WTC11 (cell line): Measurements from ENCODE around the gene GRAMD1C. TPM values are rescaled to one million over a fixed set of nuclear protein-coding genes. Genes with fewer than 3 reads are reported as not detected.

Experiments used
- ATAC-seq: fragments of 200-7000 bp; cut with Tn5 transposase; 2 replicates; pipeline ENCODE4 v1.10.0; 2021; ENCODE audit warnings: mild to moderate bottlenecking, moderate library complexity
- CTCF ChIA-PET: fragments of 300-600 bp; sonication (Branson Sonifier 250); formaldehyde crosslinking; loops from one replicate; lab custom pipeline; 2021; ENCODE audit warnings: antibody characterized with exemption; lab: Charles Lee
- POLR2A ChIA-PET: fragments of 350-600 bp; sonication (Branson Sonifier 250); formaldehyde crosslinking; loops from one replicate; lab custom pipeline; 2021; ENCODE audit warnings: antibody characterized with exemption; lab: Charles Lee
- DNase-seq: peaks from one replicate; pipeline ENCODE4 v3.0.0; 2021; ENCODE audit warnings: low spot score
- H3K27ac Mint-ChIP-seq: 2 replicates; pipeline ENCODE4 v1.8.0; 2021; ENCODE audit warnings: mixed read lengths
- H3K27me3 Mint-ChIP-seq: 2 replicates; pipeline ENCODE4 v1.8.0; 2021; ENCODE audit warnings: low read depth, mild to moderate bottlenecking, moderate library complexity, mixed read lengths
- H3K36me3 Mint-ChIP-seq: 2 replicates; pipeline ENCODE4 v1.8.0; 2021; ENCODE audit warnings: mixed read lengths
- H3K4me1 Mint-ChIP-seq: 2 replicates; pipeline ENCODE4 v1.8.0; 2022; ENCODE audit warnings: mixed read lengths
- H3K4me3 Mint-ChIP-seq: 2 replicates; pipeline ENCODE4 v1.8.0; 2021; ENCODE audit warnings: mild to moderate bottlenecking, moderate library complexity, mixed read lengths
- H3K9me3 Mint-ChIP-seq: 2 replicates; pipeline ENCODE4 v1.8.0; 2021; ENCODE audit warnings: mixed read lengths
- E2F1 ChIP-seq: sonication (generic); formaldehyde crosslinking; IDR thresholded peaks from 2 replicates; pipeline ENCODE4 v1.8.0; 2022; ENCODE audit warnings: mild to moderate bottlenecking, missing genetic modification reagents
- ELF4 ChIP-seq: sonication (generic); formaldehyde crosslinking; IDR thresholded peaks from 2 replicates; pipeline ENCODE4 v1.8.1; 2022; ENCODE audit warnings: low read depth, mild to moderate bottlenecking, moderate library complexity, missing genetic modification reagents
- EMX1 ChIP-seq: fragments of 250-450 bp; sonication (Bioruptor Pico); IDR thresholded peaks from 2 replicates; pipeline ENCODE4 v1.8.0; 2021; ENCODE audit warnings: mild to moderate bottlenecking
- FOXP4 ChIP-seq: sonication (generic); formaldehyde crosslinking; IDR thresholded peaks from 2 replicates; pipeline ENCODE4 v1.8.0; 2022; ENCODE audit warnings: mild to moderate bottlenecking, missing genetic modification reagents
- JUN ChIP-seq: sonication (generic); formaldehyde crosslinking; IDR thresholded peaks from 2 replicates; pipeline ENCODE4 v1.8.0; 2023; ENCODE audit warnings: mild to moderate bottlenecking, missing genetic modification reagents
- KAT7 ChIP-seq: sonication (generic); formaldehyde crosslinking; IDR thresholded peaks from 2 replicates; pipeline ENCODE4 v1.8.1; 2023; ENCODE audit warnings: missing genetic modification reagents, mild to moderate bottlenecking, borderline replicate concordance
- MAX ChIP-seq: sonication (generic); formaldehyde crosslinking; IDR thresholded peaks from 2 replicates; pipeline ENCODE4 v1.8.0; 2022; ENCODE audit warnings: mild to moderate bottlenecking, missing genetic modification reagents
- NFE2L1 ChIP-seq: sonication (generic); formaldehyde crosslinking; IDR thresholded peaks from 2 replicates; pipeline ENCODE4 v1.8.1; 2023; ENCODE audit warnings: missing genetic modification reagents
- NFYB ChIP-seq: sonication (generic); formaldehyde crosslinking; conservative IDR thresholded peaks from 2 replicates; pipeline ENCODE4 v1.8.0; 2022; ENCODE audit warnings: low read depth, missing genetic modification reagents
- PREB ChIP-seq: sonication (generic); formaldehyde crosslinking; IDR thresholded peaks from 2 replicates; pipeline ENCODE4 v1.8.1; 2022; ENCODE audit warnings: mild to moderate bottlenecking, missing genetic modification reagents, moderate library complexity, borderline replicate concordance
- PRRX2 ChIP-seq: fragments of 250-450 bp; sonication (Bioruptor Pico); IDR thresholded peaks from 2 replicates; pipeline ENCODE4 v1.8.0; 2021; ENCODE audit warnings: mild to moderate bottlenecking
- SOX15 ChIP-seq: fragments of 250-450 bp; sonication (Bioruptor Pico); IDR thresholded peaks from 2 replicates; pipeline ENCODE4 v1.9.0; 2021; ENCODE audit warnings: mild to moderate bottlenecking
- USF1 ChIP-seq: sonication (generic); formaldehyde crosslinking; IDR thresholded peaks from 2 replicates; pipeline ENCODE4 v1.8.0; 2022; ENCODE audit warnings: mild to moderate bottlenecking, missing genetic modification reagents
- ZNF121 ChIP-seq: sonication (generic); formaldehyde crosslinking; IDR thresholded peaks from 2 replicates; pipeline ENCODE4 v1.8.0; 2023; ENCODE audit warnings: missing genetic modification reagents
- ZNF512 ChIP-seq: sonication (generic); formaldehyde crosslinking; IDR thresholded peaks from 2 replicates; pipeline ENCODE4 v1.8.1; 2022; ENCODE audit warnings: missing genetic modification reagents, borderline replicate concordance
- total RNA-seq: library from RNA; stranded (reverse); gene quantifications from 3 replicates; pipeline ENCODE4 v1.2.3, GENCODE V29; 2021

Gene GRAMD1C
- total RNA-seq, 1 experiment from 2014 or later = 2.8 TPM

- no peak for ATAC-seq
- H3K36me3 Mint-ChIP-seq = no peaks in the 10 kb centered on the region; the same call in 1 of the 2 replicates
- no peak overlapping the region for H3K27ac Mint-ChIP-seq
- no peak overlapping the region for H3K4me3 Mint-ChIP-seq
- H3K9me3 Mint-ChIP-seq = no peaks in the 10 kb centered on the region
- POLR2A ChIA-PET = no interaction called here
- CTCF ChIA-PET = interaction anchor here (1.2 kb wide), 1 partner anchor 10 kb away, joined by 4 read pairs; no protein-coding TSS in a partner anchor
- H3K4me1 Mint-ChIP-seq = peaks cover 30% of the 10 kb centered on the region
- DNase-seq = no peak
- TF ChIP-seq MAX (CRISPR knock-in tag) = no peak
- TF ChIP-seq ELF4 (CRISPR knock-in tag) = no peak
- no peak for TF ChIP-seq NFE2L1 (CRISPR knock-in tag)
- no peak for TF ChIP-seq NFYB (CRISPR knock-in tag)
- no peak for TF ChIP-seq USF1 (CRISPR knock-in tag)
- no peak for TF ChIP-seq E2F1
- TF ChIP-seq JUN (CRISPR knock-in tag) = no peak
- TF ChIP-seq FOXP4 (CRISPR knock-in tag) = no peak
- no peak for TF ChIP-seq EMX1 (CRISPR knock-in tag)
- no peak for TF ChIP-seq ZNF121 (CRISPR knock-in tag)
- H3K27me3 Mint-ChIP-seq = peaks cover 3% of the 10 kb centered on the region; the same call in 1 of the 2 replicates
Observed at GRCh38 chr3:113834983-113835382, 3.6 kb upstream of the GRAMD1C start.

GRCh38 chr3:113839551-113839950, 963 bp downstream of the GRAMD1C start:
- Mint-ChIP-seq H3K9me3 (no peaks in the 10 kb centered on the region), H3K4me3 (peak overlapping the region; percentile 84), H3K36me3 (no peaks in the 10 kb centered on the region), H3K27ac (no peak overlapping the region), H3K27me3 (peaks cover 3% of the 10 kb centered on the region; the same call in 1 of the 2 replicates)
- CTCF ChIA-PET = interaction anchor here (0.9 to 1.5 kb wide), 4 partner anchors 51 to 94 kb away, joined by 4 read pairs; partner anchors contain the start of gene NAA50
- TF ChIP-seq SOX15 (no peak), PREB (CRISPR knock-in tag) (no peak), ZNF512 (CRISPR knock-in tag) (no peak), PRRX2 (CRISPR knock-in tag) (no peak), KAT7 (CRISPR knock-in tag) (no peak)
- TF ChIP-seq, all 79 proteins: peak for 0
- POLR2A ChIA-PET = interaction anchor here (0.6 kb wide), 1 partner anchor 33 kb away, joined by 3 read pairs; no protein-coding TSS in a partner anchor
- H3K4me1 Mint-ChIP-seq = peaks cover 14% of the 10 kb centered on the region
- ATAC-seq = no peak
- DNase-seq = no peak
